K562 (cell line): ENCODE measurements around the gene PRKG1. TPM values are rescaled to one million over a fixed set of nuclear protein-coding genes. Genes with fewer than 3 reads are reported as not detected.

ENCODE experiments used
- ATAC-seq: fragments of 200-7000 bp; cut with Tn5 transposase; 3 replicates; pipeline ENCODE4 v1.9.1; 2020; ENCODE audit warnings: moderate library complexity
- BruUV-seq: library from RNA; stranded (reverse); fragments of 400-500 nt; replicated peaks from 2 replicates; lab custom pipeline; 2021; lab: Mats Ljungman, UMichigan
- CTCF ChIA-PET: fragments of 300-600 bp; formaldehyde crosslinking; extraction: SDS; loops from one replicate; lab custom pipeline; 2021; ENCODE audit warnings: low intra/inter-chr PET ratio; lab: Yijun Ruan, JAX
- POLR2A ChIA-PET: fragments of 300-600, 350-650 bp; sonication (Branson Sonifier 250); formaldehyde crosslinking; extraction: SDS; loops from one replicate; lab custom pipeline; 2021; ENCODE audit warnings: antibody characterized with exemption, inconsistent platforms; lab: Yijun Ruan, JAX
- DNase-seq, 4 experiments: peaks; one replicate each; pipeline versions ENCODE4 v3.0.0 to v3.0.0-alpha.2; 2011 to 2018; ENCODE audit warnings: low spot score in 3 of 4, mixed read lengths in 3 of 4; ENCODE audit errors: extremely low read depth in 1 of 4
- FAIRE-seq: peaks from 2 replicates; lab custom pipeline; 2011; peaks lifted over from hg19 to GRCh38; lab: Jason Lieb, UNC
- H2AFZ ChIP-seq: 2 replicates; pipeline ENCODE4 v1.6.0; 2011; ENCODE audit warnings: low read depth, low read length, control low read depth, inconsistent platforms
- H3K27ac ChIP-seq: fragments of 200-600 bp; 3 replicates; pipeline ENCODE4 v1.8.0; 2011; ENCODE audit warnings: low read depth, mild to moderate bottlenecking, control low read depth, inconsistent platforms, low read length, moderate library complexity, mixed read lengths; ENCODE audit errors: extremely low read depth
- H3K27me3 ChIP-seq, 2 experiments: fragments of 300-600 bp in 1 of 2; 2 replicates in 1 of 2; 3 replicates in 1 of 2; pipeline versions ENCODE4 v1.6.0 to v1.8.0; 2011; ENCODE audit warnings: inconsistent platforms in 2 of 2, low read length in 2 of 2, mild to moderate bottlenecking in 1 of 2, mixed read lengths in 1 of 2, moderate library complexity in 1 of 2; ENCODE audit not compliant: control insufficient read depth in 2 of 2, insufficient read depth in 2 of 2
- H3K36me3 ChIP-seq: fragments of 300-600 bp; 3 replicates; pipeline ENCODE4 v1.8.0; 2011; ENCODE audit warnings: mild to moderate bottlenecking, low read length, inconsistent platforms; ENCODE audit not compliant: control insufficient read depth, insufficient read depth
- H3K4me1 ChIP-seq, 2 experiments: fragments of 200-600 bp in 1 of 2; replicated peaks in 1 of 2; 2 replicates in 1 of 2; 3 replicates in 1 of 2; pipeline versions ENCODE4 v1.5.1 to v1.8.0; 2011; ENCODE audit warnings: inconsistent platforms in 2 of 2, low read length in 2 of 2, mild to moderate bottlenecking in 1 of 2, mixed read lengths in 1 of 2, moderate library complexity in 1 of 2; ENCODE audit not compliant: control insufficient read depth in 2 of 2, insufficient read depth in 2 of 2
- H3K4me2 ChIP-seq: 2 replicates; pipeline ENCODE4 v1.6.1; 2011; ENCODE audit warnings: low read length, control low read depth, inconsistent platforms, mixed read lengths; ENCODE audit not compliant: insufficient read depth
- H3K4me3 ChIP-seq: fragments of 200-600 bp; sonication (generic), shearing (Covaris generic); 2 replicates; pipeline ENCODE4 v1.5.1; 2016; ENCODE audit warnings: control low read depth, inconsistent platforms
- H3K79me2 ChIP-seq: fragments of 200-600 bp; 3 replicates; pipeline ENCODE4 v1.8.0; 2011; ENCODE audit warnings: low read length, inconsistent platforms; ENCODE audit not compliant: control insufficient read depth, insufficient read depth
- H3K9ac ChIP-seq, 2 experiments: 2 replicates each; pipeline versions ENCODE4 v1.6.0 to v1.6.1; 2011; ENCODE audit warnings: low read depth in 2 of 2, low read length in 2 of 2, control low read depth in 1 of 2, inconsistent platforms in 1 of 2, mild to moderate bottlenecking in 1 of 2, mixed read lengths in 1 of 2; ENCODE audit not compliant: insufficient read depth in 1 of 2
- H3K9me1 ChIP-seq: one replicate; pipeline ENCODE4 v1.6.0; 2011; ENCODE audit warnings: inconsistent platforms, mild to moderate bottlenecking, low read length, moderate library complexity; ENCODE audit not compliant: control insufficient read depth, insufficient read depth
- H3K9me3 ChIP-seq: replicated peaks from 2 replicates; pipeline ENCODE4 v1.5.1; 2011; ENCODE audit warnings: low read depth, low read length, inconsistent platforms; ENCODE audit not compliant: control insufficient read depth, insufficient read depth
- H4K20me1 ChIP-seq: replicated peaks from 2 replicates; pipeline ENCODE4 v1.6.1; 2011; ENCODE audit warnings: low read length, inconsistent platforms, mixed read lengths; ENCODE audit not compliant: control insufficient read depth, insufficient read depth
- CBX1 ChIP-seq: sonication (generic); IDR thresholded peaks from 2 replicates; pipeline ENCODE4 v1.6.1; 2016; ENCODE audit warnings: antibody characterized with exemption, low read depth, mild to moderate bottlenecking
- CBX2 ChIP-seq: fragments of 200-600 bp; sonication (generic); IDR thresholded peaks from one replicate; pipeline ENCODE4 v1.6.1; 2012; ENCODE audit warnings: mild to moderate bottlenecking, low read length, inconsistent platforms; ENCODE audit not compliant: insufficient read depth, poor library complexity, severe bottlenecking
- CBX8 ChIP-seq: fragments of 200-600 bp; sonication (generic); IDR thresholded peaks from 2 replicates; pipeline ENCODE4 v1.6.1; 2012; ENCODE audit warnings: borderline replicate concordance, mixed run types, low read depth, mild to moderate bottlenecking, moderate library complexity, mixed read lengths, low read length, control low read depth, inconsistent platforms; ENCODE audit not compliant: poor library complexity, severe bottlenecking; ENCODE audit errors: extremely low read depth
- CHAMP1 ChIP-seq: fragments of 450-650 bp; IDR thresholded peaks from 2 replicates; pipeline ENCODE4 v1.6.1; 2016; ENCODE audit warnings: mild to moderate bottlenecking
- ETS1 ChIP-seq: conservative IDR thresholded peaks from 2 replicates; pipeline ENCODE4 v1.6.1; 2011; ENCODE audit warnings: low read depth, mild to moderate bottlenecking, low read length; ENCODE audit not compliant: control insufficient read depth
- FOXA3 ChIP-seq, 2 experiments: fragments of 450-650 bp in 1 of 2; sonication (generic) in 1 of 2; formaldehyde crosslinking; IDR thresholded peaks in 1 of 2; conservative IDR thresholded peaks in 1 of 2; 2 replicates each; pipeline versions ENCODE4 v1.4.0 to v1.8.0; 2020 to 2022; ENCODE audit warnings: mild to moderate bottlenecking in 2 of 2, missing genetic modification reagents in 1 of 2
- NFE2L1 ChIP-seq: fragments of 450-650 bp; IDR thresholded peaks from 2 replicates; pipeline ENCODE4 v1.6.1; 2016; ENCODE audit warnings: missing genetic modification characterization, low read depth, mild to moderate bottlenecking, missing compliant biosample characterization, moderate library complexity, borderline replicate concordance
- PML ChIP-seq: IDR thresholded peaks from 2 replicates; pipeline ENCODE4 v1.6.1; 2012; ENCODE audit warnings: low read length, inconsistent platforms
- SP2 ChIP-seq: IDR thresholded peaks from 2 replicates; pipeline ENCODE4 v1.6.1; 2011; ENCODE audit warnings: mild to moderate bottlenecking, low read depth, low read length, moderate library complexity; ENCODE audit not compliant: poor library complexity, severe bottlenecking; ENCODE audit errors: extremely low read depth
- TEAD2 ChIP-seq: fragments of 450-650 bp; IDR thresholded peaks from 2 replicates; pipeline ENCODE4 v1.6.1; 2016; ENCODE audit warnings: missing genetic modification characterization, control low read depth, missing compliant biosample characterization
- USF2 ChIP-seq: sonication (generic); formaldehyde crosslinking; IDR thresholded peaks from 2 replicates; pipeline ENCODE4 v1.5.0; 2020; ENCODE audit warnings: missing genetic modification reagents
- ZBTB33 ChIP-seq: sonication (generic); formaldehyde crosslinking; IDR thresholded peaks from 2 replicates; pipeline ENCODE4 v1.8.1; 2023; ENCODE audit warnings: mild to moderate bottlenecking, missing genetic modification reagents
- ZNF436 ChIP-seq: fragments of 250-450, 450-650 bp; sonication (Bioruptor Pico); formaldehyde crosslinking; IDR thresholded peaks from 2 replicates; pipeline ENCODE4 v1.7.0; 2020; ENCODE audit warnings: mild to moderate bottlenecking
- ZNF717 ChIP-seq: fragments of 250-450 bp; sonication (Bioruptor Pico); IDR thresholded peaks from 2 replicates; pipeline ENCODE4 v1.5.0; 2021
- WGBS: fragments of 100-300 bp; shearing (Covaris generic); methylation state at CpG from one replicate; pipeline ENCODE4 v1.1.6; 2016; ENCODE audit warnings: low coverage, mixed read lengths; ENCODE audit not compliant: insufficient coverage; ENCODE audit errors: missing lambda C conversion rate; 5-methylcytosine and 5-hydroxymethylcytosine counted together
- in situ Hi-C: fragments of 300-500 bp; cut with MboI; formaldehyde crosslinking; loops from 4 replicates; pipeline ENCODE4 v1.15.0; 2018; ENCODE audit warnings: inconsistent platforms, mixed read lengths
- intact Hi-C: fragments of 100-400 bp; cut with micrococcal nuclease; formaldehyde crosslinking; loops from 2 replicates; pipeline ENCODE4 v1.14.2; 2022
- polyA plus RNA-seq, 8 experiments: library from polyadenylated mRNA; depleted of rRNA in 4 of 8; stranded (reverse) in 5 of 8; unstranded in 3 of 8; fragments of >200 nt; fragmentation: Nextera tagmentation in 2 of 8; fragmentation: Illumina TruSeq in 1 of 8; extraction: Ambion mirVana in 2 of 8; extraction: Trizol in 1 of 8; gene quantifications; 2 replicates each; pipeline versions ENCODE4 v1.2.1 to v1.2.3, GENCODE V29; 2011 to 2014; ENCODE audit warnings: inconsistent platforms in 1 of 8, missing spikeins in 1 of 8
- total RNA-seq, 7 experiments: library from RNA; depleted of rRNA in 6 of 7; stranded (reverse); fragments of >200 nt in 6 of 7; fragmentation: Illumina TruSeq in 2 of 7; extraction: Trizol in 2 of 7; gene quantifications; 2 replicates each; pipeline versions ENCODE4 v1.2.1 to v1.2.3, GENCODE V29; 2011 to 2021; ENCODE audit warnings: low replicate concordance in 1 of 7

Gene PRKG1
- total and polyA plus RNA-seq, 9 of the 15 experiments (the other 6 are each of a cell fraction or from before 2014, with no cell fraction given), result 0.22 TPM; not detected in 8

- H4K20me1 ChIP-seq, result no peaks in the 10 kb centered on the region
- no peak overlapping the region for H3K4me2 ChIP-seq
- H3K9me3 ChIP-seq, result no peaks in the 10 kb centered on the region; the same call in 1 of the 2 replicates
- no peak overlapping the region for H3K27ac ChIP-seq
- H3K4me1 ChIP-seq, result no peaks in the 10 kb centered on the region
- DNase-seq, result no peak
- in situ Hi-C loops (no loop called here), intact Hi-C loops (no loop called here)
- FAIRE-seq, result no peak
- no peak overlapping the region for H3K9ac ChIP-seq
- ChIA-PET POLR2A (no interaction called here), CTCF (no interaction called here)
- H2AFZ ChIP-seq, result no peak overlapping the region
- 0% methylated on average over 4 of the region's 4 CpGs for WGBS
- H3K36me3 ChIP-seq, result no peaks in the 10 kb centered on the region
- no TSS peak for BruUV-seq
- no peak overlapping the region for H3K4me3 ChIP-seq
- H3K79me2 ChIP-seq, result no peaks in the 10 kb centered on the region
- H3K9me1 ChIP-seq, result no peaks in the 10 kb centered on the region
- ATAC-seq, result no peak
- no peaks in the 10 kb centered on the region for H3K27me3 ChIP-seq
- no peak for TF ChIP-seq USF2 (CRISPR knock-in tag)
- no peak for TF ChIP-seq CBX2
- no peak for TF ChIP-seq TEAD2 (tag)
- TF ChIP-seq PML, result no peak
- no peak for TF ChIP-seq NFE2L1
- no peak for TF ChIP-seq ZNF717 (CRISPR knock-in tag)
- TF ChIP-seq CBX8, result no peak
- TF ChIP-seq CHAMP1, result no peak
- TF ChIP-seq ETS1, result no peak
- TF ChIP-seq ZNF436 (CRISPR knock-in tag), result no peak
- TF ChIP-seq ZBTB33 (CRISPR knock-in tag), result no peak
- no peak for TF ChIP-seq FOXA3 (CRISPR knock-in tag; conservative IDR thresholded peaks at IDR 0.05 in 1 of 2, IDR thresholded peaks at IDR 0.05 in 1 of 2)
- no peak for TF ChIP-seq SP2
- TF ChIP-seq CBX1, result no peak
These were observed 35.7 kb downstream of the PRKG1 start for GRCh38 chr10:51109801-51110533.
